COLO668 (cell line): ENCODE results near the gene TXNDC11.

Source experiments
- DNase-seq: peaks from one replicate; lab custom pipeline; 2025; ENCODE audit not compliant: unreplicated experiment; lab: John Stamatoyannopoulos, UW

Gene TXNDC11

DNA sequence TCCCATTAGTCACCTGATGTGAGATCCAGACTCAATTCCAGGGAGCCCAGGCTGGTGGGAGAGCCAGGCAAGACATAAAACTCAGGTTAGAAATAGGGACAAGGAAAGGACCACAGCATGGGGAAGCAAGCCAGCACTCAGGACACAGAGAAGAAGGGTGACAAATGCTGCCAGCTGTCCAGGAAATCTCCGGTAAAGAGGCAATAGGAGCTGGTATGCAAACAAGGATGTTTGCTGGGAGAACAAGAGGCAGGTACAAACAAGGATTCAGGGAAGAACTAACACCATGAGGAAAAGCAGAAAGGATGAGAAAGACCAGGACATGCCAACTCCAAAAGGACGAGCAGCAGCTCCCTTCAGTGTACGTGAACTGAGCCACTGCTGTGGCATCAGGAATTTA is 10.2 kb upstream of the TXNDC11 start:
- DNase-seq, result peak; percentile 34

DNA sequence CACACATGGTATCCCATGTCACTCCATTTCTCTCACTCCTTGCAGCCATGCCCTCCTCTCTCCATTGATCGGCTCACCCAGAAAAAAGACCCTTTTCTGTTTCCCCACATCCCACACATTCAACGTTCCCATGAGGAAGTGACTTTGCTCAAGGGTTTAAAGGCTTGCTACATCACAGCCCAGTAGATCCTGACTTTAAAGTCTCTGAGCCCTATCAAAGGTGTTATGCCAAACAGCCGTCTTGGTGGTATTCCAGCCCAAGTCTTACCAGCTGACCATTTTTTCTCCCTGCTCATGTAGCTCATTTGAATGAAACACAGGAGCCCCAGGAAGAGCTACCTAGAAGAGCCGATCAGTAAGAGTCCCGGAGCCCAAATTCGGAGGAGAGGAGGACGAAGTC is 7.4 kb upstream of the TXNDC11 start:
- DNase-seq, result no peak

GRCh38 chr16:11748404-11749254 is 6.0 kb upstream of the TXNDC11 start:
- no peak for DNase-seq

DNA sequence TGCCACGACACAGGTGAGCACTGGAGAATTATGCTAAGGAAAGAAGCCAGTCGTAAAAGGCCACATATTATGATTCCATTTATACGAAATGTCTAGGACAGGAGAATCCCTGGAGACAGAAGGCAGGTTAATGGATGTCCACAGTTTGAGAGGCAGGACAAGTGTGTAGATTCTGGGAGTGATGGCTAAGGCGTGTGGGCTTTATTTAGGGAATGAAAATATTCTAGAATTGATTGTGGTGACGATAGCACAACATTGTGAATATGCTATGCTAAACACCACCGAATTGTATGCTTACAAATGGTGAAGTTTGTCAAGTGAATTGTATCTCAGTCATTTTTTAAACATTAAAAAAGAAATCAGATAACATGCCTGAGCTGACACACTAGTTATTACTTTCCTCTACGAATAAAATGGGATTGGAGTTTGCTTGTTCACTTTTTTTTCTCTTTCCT is 5.3 kb upstream of the TXNDC11 start:
- DNase-seq, result no peak

DNA sequence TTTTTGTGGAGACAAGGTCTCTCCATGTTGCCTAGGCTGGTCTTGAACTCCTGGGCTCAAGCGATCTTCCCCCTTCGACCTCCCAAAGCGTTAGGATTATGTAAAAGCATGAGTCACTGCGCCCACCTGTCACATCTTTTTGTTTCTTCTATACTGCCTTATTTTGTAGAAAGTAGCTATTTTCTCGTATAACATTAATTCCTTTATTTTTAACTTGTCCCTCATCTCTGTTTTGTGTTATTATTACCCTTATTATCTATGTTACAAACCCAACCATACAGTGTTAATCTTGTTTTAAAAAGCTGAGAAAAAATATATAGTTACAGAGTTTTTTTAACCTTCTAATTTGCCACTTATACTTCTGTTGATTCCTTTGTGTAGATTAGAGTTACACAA is 1.4 kb upstream of the TXNDC11 start:
- DNase-seq, result no peak

- peak; percentile 8 for DNase-seq
Measured at GRCh38 chr16:11743308-11744074, 834 bp upstream of the TXNDC11 start.

GRCh38 chr16:11742093-11742535 is 543 bp downstream of the TXNDC11 start:
- peak; percentile 72 for DNase-seq

DNA sequence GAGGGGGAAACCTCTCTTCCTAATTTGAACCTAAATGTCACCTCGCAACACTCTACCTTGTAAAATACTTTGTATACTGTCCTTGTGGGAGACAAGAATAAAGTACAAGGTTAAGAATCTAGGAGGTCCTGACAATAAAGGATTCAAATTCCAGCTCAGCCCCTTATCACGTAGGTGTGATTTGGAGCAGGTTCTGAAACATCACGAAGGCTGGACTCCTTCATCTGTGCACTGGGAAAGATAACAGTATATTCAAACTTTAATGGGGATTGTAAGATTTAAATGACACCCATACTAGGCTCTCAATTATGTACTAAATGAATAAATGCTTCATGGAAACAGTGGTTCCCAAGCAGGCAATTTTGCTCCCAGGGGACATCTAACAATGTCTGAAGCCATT is 2.1 kb downstream of the TXNDC11 start:
- DNase-seq, result no peak

- no peak for DNase-seq
Measured at GRCh38 chr16:11738742-11739544, 3.7 kb downstream of the TXNDC11 start.

GRCh38 chr16:11737713-11738112 is 4.9 kb downstream of the TXNDC11 start:
- no peak for DNase-seq

GRCh38 chr16:11736903-11737302 is 5.8 kb downstream of the TXNDC11 start:
- DNase-seq, result no peak

GRCh38 chr16:11735787-11736186 is 6.9 kb downstream of the TXNDC11 start:
- no peak for DNase-seq

- no peak for DNase-seq
Measured at GRCh38 chr16:11734653-11735043, 8.0 kb downstream of the TXNDC11 start.

DNA sequence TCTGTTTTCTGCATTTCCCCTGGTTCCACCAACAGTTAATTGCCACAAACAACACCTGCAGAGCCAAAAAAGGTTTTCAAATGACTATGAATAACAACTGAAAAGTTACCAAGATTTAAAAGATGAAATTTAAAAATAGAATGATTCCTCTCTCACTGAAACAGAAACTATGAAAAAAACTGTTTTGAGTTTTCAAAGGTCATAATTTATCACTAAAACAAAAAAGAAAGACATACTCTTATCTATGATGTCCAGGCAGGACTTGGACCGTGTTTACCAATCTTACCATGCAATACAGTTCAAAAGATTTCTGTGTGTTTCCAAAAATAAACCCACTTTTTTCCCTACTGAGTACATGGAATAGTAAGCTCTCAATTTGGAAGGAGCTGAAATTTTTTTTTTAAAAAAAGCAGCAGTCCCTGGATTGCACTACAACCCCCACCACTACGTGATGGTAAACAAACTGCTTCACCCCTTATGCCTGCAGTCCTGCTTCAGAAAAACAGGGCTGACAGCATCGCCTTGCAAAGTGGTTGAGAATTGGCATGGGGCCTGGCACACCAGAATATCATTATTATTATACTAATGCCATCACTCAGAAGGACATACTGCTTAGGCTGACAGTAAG is 8.5 kb downstream of the TXNDC11 start:
- DNase-seq, result no peak

DNA sequence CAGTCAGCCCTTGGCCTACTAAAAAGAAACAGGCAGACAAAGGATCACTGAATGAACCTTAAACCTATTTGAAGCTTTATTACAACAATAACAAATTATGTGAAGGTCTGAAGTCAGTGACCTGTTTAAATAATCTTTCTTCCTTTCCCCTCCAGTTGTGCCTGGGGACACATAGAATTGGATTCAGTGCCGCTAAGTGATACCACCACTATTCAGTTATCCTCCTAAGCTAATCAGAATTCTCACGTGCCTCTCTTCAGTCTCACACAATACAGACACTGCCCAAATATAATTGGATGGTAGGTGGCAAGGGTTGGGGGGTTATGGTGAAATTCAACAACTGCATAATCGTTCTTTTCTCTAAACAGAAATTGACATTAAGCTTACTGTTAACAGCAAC is 11.4 kb downstream of the TXNDC11 start:
- no peak for DNase-seq

GRCh38 chr16:11729787-11730186 is 12.9 kb downstream of the TXNDC11 start:
- no peak for DNase-seq

GRCh38 chr16:11727796-11728543 is 14.7 kb downstream of the TXNDC11 start:
- no peak for DNase-seq

- DNase-seq, result no peak
Measured at GRCh38 chr16:11726008-11726407, 16.6 kb downstream of the TXNDC11 start.

DNA sequence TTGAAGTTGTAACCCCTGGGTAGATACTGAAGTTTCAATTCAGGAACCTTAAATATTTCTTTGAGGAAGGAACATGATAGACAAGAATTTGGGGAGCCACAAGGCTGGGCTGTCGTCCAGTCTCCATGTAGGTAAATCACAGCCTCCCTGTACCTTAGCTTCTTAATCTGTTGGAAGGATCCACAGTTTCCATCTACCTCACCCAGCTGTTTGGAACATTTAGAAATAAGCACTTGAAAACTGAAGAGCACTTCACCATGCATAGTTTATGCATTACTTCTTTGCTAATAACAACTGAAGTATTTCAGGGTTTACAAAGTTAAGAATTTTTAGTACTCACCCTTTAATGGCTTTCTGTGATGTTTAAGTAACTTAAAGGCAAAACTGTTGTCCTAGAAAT is 17.2 kb downstream of the TXNDC11 start:
- DNase-seq, result no peak

GRCh38 chr16:11722468-11722808 is 20.2 kb downstream of the TXNDC11 start:
- DNase-seq, result no peak
